Activated naive CD4-positive, alpha-beta T cell treated with Interleukin-2 at 50 U/mL for 16 hours (primary cell): ENCODE measurements around the gene DDX1.
"Not testable (repeated sequence)": the region's sequence is repeated elsewhere in the genome, so short reads cannot be mapped to it uniquely, and the experiment has no call there.

Experiments
- DNase-seq: peaks from one replicate; pipeline ENCODE4 v3.0.0-alpha.2; 2020

DDX1 gene

DNA sequence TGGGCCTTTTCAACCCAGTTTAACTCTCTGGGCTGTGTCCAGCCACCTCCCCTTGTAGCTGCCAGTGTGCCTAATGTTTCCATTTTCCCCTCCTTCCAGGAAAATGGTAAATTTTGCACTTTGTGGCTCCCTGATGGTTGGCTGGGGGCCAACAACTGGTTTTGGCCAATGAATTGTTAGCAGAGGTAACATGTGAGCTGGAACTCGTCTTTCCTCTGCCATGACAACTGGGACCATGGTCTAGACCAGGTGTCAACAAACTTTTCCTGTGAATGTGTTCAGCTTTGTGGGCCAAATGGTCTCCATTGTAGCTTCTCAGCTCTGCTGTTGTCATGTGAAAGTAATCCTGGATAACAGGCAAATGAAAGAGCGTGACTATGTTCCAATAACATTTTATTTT, 87.2 kb downstream of the DDX1 start:
- no peak for DNase-seq

DNA sequence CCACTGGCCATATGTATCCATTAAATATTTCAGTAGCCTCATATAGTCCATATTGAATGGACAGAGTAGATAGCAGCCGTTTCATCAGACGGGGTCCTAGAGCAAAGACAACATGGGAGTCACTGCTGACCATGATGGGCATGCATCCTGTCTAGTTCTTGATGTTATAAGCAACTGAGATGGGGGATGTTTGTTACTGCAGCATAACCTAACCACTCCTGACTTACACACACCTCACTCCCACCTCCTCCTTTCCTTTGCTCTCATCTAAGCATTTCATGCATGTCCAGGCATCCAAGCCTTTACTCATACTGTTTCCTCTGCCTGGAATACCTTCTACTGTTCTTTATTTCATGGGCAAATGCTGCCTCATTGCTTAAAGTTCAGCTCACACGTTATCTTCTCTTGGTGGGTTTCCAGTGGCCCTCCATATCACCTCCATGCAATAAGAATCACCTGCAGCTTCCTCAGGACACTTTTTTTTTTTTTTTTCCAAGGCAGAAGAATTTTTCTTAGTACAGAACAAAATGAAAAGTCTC, 87.8 kb downstream of the DDX1 start:
- no peak for DNase-seq

DNA sequence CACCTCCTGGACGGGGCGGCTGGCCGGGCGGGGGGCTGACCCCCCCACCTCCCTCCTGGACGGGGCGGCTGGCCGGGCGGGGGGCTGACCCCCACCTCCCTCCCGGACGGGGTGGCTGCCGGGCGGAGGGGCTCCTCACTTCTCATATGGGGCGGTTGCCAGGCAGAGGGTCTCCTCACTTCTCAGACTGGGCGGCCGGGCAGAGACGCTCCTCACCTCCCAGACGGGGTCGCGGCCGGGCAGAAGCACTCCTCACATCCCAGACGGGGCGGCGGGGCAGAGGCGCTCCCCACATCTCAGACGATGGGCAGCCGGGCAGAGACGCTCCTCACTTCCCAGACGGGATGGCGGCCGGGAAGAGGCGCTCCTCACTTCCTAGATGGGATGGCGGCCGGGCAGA, 88.5 kb downstream of the DDX1 start:
- not testable (repeated sequence) for DNase-seq
